ENCODE results near the gene RSPO4.

DNA sequence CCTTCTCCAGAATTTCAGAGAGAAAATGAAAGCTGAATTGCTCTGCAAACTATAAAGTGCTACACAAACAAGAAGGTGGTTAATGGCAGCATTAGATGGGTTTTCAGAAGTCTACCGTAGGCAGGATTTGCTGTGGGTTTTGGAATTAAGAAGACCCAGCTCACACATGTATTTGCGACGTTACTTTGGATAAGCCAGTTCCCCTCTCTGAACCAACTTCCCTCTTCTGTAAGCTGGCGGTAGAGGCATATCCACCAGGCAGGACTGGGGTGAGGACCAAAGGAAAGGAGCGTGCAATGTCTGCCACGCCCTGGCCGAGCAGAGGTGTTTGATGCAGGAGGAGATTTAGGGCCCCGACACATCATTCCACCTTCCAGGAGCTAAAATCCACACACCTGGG, 6.9 kb downstream of the RSPO4 start:
- TF ChIP-seq POLR2A (IDR thresholded peaks at IDR 0.05; ENCODE audit: control extremely low read depth in 1 of 2, low read depth in 2 of 2, low read length in 2 of 2) (no peak), POLR2AphosphoS5 (IDR thresholded peaks at IDR 0.05; ENCODE audit: low read depth, low read length) (no peak), YY1 (IDR thresholded peaks at IDR 0.05; ENCODE audit: low read depth, low read length) (no peak), ASH2L (IDR thresholded peaks at IDR 0.05; ENCODE audit: low read length) (no peak)
- TF ChIP-seq, protein P1, sequence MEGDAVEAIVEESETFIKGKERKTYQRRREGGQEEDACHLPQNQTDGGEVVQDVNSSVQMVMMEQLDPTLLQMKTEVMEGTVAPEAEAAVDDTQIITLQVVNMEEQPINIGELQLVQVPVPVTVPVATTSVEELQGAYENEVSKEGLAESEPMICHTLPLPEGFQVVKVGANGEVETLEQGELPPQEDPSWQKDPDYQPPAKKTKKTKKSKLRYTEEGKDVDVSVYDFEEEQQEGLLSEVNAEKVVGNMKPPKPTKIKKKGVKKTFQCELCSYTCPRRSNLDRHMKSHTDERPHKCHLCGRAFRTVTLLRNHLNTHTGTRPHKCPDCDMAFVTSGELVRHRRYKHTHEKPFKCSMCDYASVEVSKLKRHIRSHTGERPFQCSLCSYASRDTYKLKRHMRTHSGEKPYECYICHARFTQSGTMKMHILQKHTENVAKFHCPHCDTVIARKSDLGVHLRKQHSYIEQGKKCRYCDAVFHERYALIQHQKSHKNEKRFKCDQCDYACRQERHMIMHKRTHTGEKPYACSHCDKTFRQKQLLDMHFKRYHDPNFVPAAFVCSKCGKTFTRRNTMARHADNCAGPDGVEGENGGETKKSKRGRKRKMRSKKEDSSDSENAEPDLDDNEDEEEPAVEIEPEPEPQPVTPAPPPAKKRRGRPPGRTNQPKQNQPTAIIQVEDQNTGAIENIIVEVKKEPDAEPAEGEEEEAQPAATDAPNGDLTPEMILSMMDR (IDR thresholded peaks at IDR 0.05; ENCODE audit: control extremely low read depth in 1 of 3, insufficient read depth in 1 of 3, low read depth in 1 of 3, low read length in 3 of 3) = no peak

Data from H1 (cell line).